GM21825 (cell line): Measurements from ENCODE around the gene HIBADH.

ENCODE experiments used
- ATAC-seq: cut with Tn5 transposase; IDR thresholded peaks from one replicate; pipeline ENCODE4 v1.9.1; 2021; ENCODE audit warnings: mild to moderate bottlenecking, moderate library complexity; ENCODE audit not compliant: unreplicated experiment

The HIBADH gene

DNA sequence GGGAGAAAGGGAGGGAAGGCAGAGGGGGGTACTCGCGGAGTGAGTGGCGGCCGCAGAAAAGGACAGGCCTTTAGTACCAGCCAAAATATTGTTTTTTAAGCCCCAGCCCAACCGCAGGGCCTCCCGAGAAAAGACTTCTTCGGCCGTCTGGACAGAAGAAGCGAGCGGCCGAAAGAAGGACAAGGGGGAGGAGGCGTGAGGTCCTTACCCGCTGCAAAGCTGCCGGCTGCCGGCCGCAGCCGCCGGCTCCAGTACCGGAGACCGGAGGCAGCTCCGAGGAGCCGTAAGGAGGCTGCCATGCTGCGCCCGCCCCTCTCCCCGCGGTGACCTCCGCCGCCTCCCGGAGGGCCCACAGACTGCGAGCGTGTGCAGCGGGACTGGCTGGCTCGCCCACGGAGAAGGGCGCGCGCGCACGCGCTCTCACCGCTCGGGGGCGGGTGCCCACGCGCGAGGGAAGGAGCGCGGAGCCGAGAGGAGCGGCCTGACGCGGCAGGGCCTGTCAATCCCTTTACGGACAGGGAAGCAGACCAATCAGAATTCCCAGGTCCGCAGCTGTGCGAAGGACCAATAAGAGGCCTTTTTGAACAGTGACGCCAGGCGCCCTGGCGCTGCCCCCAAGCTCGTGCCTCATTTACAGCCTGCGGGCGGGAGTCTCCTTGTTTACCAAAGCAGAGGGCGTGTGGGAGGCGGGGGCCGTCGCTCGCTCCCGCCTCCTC lies at the start of gene HIBADH:
Gene HIBADH, minus strand, starts transcription at position 394 of the 716 bp plus-strand sequence. Its CDS starts 95 bp downstream, at position 299.
- ATAC-seq: peak; percentile 99

DNA sequence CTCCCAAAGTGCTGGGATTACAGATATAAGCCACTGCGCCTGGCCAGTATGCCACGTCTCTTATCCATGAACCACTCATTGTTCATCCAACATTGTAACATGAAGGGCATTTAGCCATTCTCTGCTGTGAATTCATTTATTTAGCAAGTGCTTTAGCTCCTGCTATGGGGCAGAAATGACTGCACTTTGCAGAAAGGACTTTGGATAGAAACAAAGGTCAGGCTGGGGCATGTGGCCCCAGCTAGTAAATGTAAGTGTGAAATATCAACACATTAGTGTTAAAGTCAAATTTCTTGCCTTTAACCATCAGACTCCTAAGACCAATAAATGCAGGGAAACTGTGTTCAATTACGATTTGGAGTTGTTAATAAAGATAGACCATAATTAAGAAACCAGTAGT lies 49.5 kb upstream of the HIBADH start:
- no peak for ATAC-seq

DNA sequence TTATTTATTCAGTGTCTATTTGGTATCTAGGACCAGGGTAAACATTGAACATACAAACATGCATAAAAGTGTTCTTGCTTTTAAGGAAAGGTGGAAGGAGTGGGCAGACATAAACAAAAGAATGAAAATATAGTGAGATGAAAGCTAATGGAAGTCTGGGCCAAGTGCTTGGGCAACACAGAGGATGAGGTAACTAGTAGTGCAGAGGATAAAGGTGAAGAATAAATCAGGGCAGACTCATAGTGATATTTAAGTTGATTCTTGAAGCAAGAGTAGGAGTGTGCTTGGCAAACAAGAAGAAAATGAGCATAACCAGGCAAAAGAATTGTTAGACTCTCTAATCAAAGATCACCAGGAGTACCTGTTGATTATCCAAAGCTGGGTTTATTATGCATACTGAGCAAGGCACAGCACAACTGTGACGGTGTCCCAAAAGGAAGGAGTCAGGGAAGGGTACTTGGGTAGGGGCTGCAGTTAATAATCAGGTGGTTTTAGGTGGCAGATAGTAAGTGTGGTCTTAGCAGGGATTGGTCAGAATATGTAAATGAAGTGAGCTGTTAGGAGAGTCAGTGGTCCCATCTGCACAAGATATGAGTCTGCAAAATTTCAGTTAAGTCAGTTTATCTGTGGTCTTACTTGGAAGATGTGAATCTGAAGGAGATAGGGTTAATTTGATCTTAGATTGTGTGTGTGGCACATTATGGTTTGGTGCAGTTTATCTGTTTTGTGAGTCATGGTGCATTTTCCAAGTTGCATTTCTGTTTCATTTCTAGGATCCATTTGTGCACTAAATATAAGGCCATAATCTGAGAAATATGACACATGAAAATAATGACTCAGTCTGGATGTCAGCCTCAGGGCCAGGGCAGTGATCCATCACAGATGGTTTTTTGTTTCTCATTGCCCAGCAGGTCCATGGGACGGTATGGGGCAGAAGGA lies 46.7 kb upstream of the HIBADH start:
- ATAC-seq: no peak

DNA sequence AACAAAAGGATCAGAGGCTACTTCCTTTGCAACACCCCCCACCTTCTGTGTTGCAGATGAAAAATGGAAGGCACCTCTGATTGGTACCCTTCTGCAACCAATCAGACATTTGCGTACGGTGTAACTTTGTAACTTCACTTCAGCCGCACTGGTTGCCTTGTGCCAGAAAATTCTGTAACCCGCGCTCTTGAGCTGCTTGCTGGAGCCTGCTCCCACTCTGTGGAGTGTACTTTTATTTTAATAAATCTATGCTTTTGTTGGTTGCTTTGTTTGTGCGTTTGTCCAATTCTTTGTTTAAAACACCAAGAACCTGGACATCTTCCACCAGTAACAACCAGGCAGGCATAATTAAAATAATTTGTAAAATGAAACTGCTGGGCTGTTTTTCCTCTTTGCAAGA lies 45.8 kb upstream of the HIBADH start:
- no peak for ATAC-seq

DNA sequence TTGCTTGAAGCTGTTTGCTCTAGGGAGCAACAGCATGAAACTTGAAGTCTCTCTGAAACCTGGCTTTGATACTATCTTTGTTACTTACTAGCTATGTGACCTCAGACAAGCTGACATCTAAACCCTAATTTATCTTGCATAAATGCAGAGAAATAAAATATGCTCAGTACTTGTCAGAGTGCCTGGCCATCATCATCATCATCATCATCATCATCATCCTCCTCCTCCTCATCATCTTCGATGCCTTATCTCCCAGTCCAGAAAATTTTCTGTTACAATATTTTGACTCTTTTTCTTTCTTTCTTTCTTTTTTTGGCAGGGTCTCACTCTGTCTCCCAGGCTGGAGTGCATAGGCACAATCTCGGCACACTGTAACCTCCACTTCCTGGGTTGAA lies 42.5 kb upstream of the HIBADH start:
- ATAC-seq: no peak

DNA sequence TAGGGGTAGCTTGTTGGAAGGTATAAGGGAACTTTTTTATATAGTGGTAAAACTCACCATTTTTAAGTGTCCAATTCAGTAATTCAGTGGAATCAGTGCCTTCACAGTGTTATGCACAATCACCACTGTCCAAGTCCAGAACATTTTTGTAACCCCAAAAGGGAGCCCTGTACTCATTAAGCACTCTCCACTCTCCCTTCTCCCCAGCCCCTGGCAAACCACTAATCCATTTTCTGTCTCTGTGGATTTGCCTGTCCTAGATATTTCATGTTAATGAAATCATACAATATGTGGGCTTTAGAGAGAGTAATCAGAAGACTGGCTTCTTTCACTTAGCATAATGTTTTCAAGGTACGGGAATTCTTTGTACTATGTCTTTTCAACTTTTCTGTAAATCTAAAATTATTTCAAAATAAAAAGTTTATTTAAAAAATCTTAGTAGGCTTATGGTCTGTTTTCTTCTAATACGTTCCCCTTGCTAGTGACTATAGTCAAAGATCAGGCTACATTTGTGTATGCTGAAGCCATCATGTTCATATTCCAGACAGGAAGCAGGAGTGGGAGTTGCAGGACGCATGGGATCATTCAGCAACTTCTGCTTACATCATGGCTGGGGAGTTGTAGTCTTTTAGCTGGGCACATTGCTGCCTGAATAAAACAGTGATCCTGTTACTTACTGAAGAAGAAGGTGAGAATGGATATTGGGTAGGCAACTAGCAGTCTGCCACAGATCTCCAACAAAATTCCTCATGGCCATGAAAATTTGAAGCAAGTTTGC lies 41.9 kb upstream of the HIBADH start:
- ATAC-seq: no peak

DNA sequence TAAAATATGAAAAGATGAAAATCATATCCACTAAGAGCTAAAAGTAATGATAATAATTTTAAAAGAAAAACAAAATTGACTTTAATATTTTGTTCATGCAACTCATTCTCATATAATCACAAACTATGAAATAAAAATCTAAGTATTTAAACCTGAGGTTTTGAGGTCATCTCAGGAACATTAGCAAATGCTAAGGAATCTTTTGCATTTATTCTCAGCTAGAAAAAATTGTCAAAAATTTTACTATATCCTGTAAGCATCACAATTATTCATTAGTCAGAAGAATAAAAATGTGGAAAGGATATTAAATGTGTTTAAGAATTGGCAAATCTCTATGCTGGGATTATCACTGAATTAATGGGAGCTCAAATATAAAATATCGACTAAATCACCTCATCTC lies 40.5 kb upstream of the HIBADH start:
- ATAC-seq: no peak

DNA sequence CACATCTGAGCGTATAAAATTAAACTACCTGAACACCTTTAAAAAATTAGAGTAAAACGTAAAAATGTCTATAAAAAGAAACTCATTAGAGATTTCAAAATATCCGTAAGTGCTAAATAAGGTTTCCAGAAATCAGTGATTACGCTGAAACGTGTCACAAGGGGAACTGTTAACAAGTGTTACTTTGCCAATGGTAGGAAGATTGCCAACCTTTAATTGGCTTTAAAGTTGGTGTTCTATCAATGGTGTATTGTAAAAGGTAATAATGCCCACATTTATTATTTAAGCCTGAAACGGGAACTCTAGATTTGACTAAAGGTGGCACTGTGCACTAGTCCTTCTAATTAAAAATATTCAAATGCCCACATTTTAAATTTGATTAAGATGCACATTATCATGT lies 37.8 kb upstream of the HIBADH start:
- ATAC-seq: no peak

DNA sequence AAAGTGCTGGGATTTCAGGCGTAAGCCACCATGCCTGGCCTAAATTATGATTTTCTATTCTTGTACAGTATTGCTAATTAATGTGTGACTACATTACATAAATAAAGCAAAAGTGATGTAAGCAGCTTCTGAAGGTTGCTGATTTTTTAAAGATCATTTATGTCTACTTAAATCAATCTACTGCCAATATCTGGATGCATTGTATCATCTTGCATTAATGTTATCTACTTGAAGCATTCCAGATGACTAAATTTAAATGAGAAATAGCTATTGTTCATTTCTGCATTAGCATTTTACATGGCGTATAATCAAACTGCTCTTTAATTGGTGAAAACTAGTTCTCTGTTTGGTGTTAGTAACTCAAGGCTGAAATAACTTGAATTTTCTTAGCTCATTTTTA lies 37.1 kb upstream of the HIBADH start:
- ATAC-seq: no peak

DNA sequence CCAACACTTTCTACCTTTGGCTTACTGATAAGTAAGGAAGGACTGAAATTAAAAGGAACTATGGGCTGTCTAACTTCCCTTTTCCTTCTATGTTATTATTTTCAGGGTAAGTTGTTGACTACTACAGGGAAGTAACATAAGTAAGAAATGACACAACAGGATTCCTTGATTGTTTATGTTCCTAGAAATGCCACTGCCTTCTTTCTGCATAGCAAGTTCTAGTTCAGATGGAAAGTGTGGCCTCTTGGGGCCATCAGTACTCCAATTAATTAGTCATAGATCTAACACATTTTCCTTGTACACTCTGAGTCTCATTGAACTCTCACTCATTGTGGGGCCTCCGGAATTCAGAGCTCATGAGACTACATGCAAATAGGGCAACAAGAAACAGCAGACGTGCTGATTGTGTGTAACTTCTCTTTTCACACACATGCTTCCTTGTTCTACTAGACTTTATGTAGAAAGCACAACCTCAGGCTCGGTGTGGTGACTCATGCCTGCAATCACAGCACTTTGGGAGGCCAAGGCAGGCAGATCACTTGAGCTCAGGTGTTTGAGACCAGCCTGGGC lies 35.3 kb upstream of the HIBADH start:
- peak; percentile 88 for ATAC-seq

DNA sequence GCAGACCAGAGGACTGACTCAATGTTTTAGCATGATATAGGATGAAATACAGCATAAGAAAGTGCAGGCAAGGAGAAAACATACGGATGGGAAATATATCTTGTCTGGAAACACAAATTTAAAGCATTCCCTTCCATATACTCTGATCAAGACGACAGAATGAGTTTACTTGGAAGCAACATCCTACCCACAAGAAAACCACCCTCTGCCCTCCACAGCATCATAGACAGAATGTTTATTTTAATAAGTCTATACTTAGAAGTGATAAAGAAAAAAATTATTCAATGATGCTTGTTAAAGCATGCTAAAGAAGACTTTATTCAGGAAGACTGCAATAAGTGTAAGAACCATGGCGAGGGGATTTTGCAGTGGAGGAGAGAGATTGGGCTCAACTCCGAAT lies 32.4 kb upstream of the HIBADH start:
- ATAC-seq: no peak

DNA sequence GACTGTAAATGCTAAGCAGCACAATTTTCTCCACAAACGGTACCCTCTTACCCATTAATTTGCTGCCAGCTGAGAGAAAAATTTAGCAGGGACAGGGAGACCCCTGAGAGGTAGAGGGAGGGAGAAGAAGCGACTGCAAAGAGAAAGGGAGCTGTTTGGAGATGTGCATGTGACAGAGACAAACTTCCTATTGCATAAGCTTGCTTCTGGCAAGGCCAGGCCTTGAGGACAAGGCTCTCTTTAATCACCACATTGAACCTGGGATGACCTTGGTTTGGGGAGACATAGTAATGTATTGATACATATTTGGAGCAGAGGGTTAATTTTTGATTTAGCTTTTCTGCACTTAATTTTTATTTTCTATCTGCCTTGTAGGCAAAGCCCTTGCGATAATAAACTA lies 31.1 kb upstream of the HIBADH start:
- no peak for ATAC-seq

DNA sequence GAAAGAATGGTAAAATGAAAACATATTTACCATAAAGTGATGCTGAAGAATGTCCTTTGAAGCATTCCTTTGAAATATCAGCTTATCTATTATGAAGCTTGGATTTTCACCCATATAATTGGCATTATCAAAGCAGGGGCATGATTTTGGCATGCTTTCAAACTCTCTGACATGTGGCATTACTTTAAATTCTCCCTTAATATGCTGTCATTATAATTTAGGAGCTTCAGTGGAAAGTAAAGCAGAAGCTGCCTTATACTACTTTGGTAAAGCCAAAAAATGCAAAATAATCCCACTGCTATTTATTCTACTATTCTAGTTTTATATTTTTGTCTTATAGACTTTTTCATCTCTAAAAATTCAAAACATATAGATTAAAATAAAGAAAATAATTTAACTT lies 28.0 kb upstream of the HIBADH start:
- no peak for ATAC-seq

DNA sequence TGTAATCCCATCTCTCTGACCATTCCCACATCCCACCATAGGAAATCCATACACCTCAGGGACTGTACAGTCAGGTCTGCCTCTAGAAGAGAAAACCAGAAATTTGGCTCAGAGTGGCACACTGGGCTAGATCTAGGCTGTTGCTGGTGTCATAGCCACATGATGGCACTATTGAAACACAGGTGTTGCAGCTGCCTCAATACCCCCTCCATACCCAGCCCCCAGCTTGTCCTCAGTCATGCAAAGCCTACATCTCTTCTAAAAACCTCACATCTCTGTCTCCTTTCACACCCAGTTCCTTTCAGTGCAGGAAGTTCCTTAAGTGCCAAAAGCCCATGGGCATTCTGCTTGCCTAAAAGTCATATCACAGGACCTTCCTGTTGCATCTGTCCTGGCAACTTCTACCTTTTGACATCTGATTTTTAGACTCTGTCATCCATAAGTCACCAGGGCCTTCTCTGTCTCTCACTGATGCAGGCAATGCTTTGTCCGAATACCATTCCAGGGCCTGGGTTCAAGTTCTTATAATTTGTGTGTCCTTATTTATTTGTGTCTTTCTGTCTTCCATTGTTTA lies 27.0 kb upstream of the HIBADH start:
- no peak for ATAC-seq

DNA sequence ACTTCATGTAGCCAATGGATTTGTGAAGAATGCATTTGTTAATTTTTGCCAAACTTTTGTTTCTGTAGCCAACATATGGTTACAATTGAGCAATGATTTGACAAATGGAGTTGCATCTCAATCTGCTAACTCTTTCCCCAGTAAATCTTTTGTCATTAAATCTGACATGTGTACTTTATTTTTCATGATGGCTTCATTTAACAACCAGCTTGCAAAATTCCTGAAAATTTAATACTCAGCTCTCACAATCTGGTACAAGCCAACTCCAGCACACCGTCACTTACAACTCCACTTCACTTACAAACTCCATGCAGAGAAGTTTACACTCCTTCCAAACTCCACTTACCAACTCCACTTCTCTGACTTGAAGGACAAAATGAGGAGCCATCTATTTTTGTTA lies 26.5 kb upstream of the HIBADH start:
- no peak for ATAC-seq

DNA sequence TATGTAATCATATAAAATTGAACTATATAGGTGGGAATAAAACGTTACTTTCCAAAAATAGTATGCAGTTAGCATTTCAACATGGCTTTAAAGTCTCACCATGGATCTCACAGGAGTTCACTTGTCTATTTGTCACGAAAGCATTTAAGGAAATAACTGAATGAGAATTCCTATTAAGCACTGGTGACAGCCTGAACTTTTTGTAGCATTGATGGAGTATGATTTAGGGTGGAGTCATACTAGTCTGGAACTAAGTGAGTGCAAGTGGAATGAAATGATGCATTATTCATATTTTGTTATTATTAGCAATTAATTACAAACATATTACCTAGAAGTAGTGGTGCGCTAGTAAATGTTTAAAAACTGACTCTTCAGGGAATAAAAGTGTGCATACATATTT lies 26.0 kb upstream of the HIBADH start:
- ATAC-seq: no peak

DNA sequence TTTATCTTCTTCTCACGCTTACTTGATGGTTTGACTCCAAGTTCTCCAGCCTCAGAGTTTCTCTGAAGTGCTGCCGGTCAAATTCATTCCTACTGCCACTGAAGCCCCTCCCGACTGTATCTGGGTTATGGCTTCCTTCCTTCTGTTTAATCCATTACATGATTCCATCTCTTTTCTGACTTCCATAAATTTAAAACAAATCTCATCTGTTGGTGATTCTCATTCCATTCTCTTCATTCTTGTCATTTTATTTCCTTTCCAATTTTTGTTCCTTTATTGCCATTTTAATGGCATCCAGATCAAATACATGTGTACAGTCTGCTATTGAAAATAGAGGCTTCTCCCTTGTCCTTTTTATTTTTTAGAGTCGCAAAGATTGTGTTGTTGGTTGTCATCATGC lies 25.4 kb upstream of the HIBADH start:
- no peak for ATAC-seq

DNA sequence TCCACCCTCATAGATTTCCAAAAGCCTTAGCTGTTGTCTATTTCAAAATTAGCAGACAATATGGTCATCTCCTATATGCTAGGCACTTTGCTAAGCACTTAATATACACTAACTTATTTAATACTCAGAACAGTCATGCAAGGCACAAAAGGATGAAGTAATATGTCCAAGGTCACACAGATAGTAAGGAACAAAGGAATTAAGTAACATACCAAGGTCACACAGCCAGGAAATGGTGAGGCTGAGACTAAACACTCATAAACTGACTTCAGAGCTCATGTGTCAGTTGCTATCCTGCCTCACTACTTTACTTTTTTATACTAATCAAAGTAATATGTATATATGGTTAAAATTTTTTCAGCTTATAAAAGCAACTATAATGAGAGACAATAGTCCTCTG lies 23.6 kb upstream of the HIBADH start:
- no peak for ATAC-seq

DNA sequence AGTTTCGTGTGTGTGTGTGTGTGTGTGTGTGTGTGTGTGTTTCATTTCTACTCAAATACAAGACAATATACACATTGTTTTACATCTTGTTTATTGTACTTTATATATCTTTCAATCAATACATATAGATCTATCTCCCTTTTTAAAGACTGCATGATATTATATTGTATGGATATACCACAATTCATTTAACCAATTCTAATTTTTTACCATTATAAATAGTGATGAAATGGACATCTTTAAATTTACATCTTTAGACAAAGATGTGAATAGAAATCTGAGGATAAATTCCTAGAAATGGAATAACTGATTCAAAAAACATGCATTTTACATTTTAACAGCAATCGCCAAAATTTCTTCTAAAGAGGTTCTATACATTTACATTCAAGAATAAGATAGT lies 23.2 kb upstream of the HIBADH start:
- no peak for ATAC-seq

DNA sequence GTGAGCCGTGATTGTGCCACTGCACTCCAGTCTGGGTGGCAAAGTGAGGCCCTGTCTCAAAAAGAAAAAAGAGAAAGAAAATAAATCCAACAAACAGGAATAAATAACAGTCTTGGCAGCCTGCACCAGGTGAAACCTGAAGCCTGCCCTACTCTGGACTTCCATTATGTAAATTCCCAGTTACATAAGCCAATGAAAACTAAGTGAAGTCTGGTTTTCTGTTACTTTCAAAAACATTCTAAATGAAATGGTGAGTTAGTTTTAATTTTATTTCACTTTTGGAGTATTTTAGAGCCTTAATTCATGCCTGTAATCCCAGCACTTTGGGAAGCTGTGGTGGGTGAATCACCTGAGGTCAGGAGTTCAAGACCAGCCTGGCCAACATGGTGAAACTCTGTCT lies 22.5 kb upstream of the HIBADH start:
- ATAC-seq: no peak

DNA sequence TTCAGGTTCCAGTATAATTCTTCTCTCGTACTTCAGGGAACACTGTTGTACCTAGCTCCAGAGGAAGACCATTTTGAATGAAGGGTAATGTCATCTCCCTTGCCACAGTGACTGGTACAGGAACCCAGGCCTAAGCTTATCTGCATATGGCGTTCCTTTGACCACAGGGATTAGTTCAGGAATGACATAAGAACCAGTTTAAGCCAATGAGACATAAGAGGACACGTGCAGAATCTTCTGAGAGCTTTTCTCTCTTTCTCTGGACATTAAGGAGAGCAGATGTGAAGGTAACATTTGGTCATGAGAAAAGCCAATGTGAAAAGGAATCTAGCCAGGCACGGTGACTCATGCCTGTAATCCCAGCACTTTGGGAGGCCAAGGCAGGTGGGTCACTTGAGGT lies 21.8 kb upstream of the HIBADH start:
- ATAC-seq: no peak
